HUES6 (cell line): Measurements from ENCODE around the gene HFM1.
"Not testable (repeated sequence)": the region's sequence is repeated elsewhere in the genome, so short reads cannot be mapped to it uniquely, and the experiment has no call there.

Source experiments
- H3K27ac ChIP-seq: 2 replicates; pipeline ENCODE4 v1.7.0; 2013; ENCODE audit warnings: low read depth, mild to moderate bottlenecking, low read length, inconsistent platforms
- H3K27me3 ChIP-seq: 2 replicates; pipeline ENCODE4 v1.6.1; 2013; ENCODE audit warnings: low read length; ENCODE audit not compliant: control insufficient read depth, insufficient read depth
- H3K36me3 ChIP-seq: 2 replicates; pipeline ENCODE4 v1.6.1; 2013; ENCODE audit warnings: low read length; ENCODE audit not compliant: control insufficient read depth, insufficient read depth
- H3K4me1 ChIP-seq: 2 replicates; pipeline ENCODE4 v1.6.1; 2013; ENCODE audit warnings: low read length; ENCODE audit not compliant: control insufficient read depth, insufficient read depth
- H3K4me3 ChIP-seq: 2 replicates; pipeline ENCODE4 v1.5.1; 2013; ENCODE audit warnings: low read depth, low read length
- H3K9ac ChIP-seq: one replicate; pipeline ENCODE4 v1.6.1; 2013; ENCODE audit warnings: mild to moderate bottlenecking, low read length
- H3K9me3 ChIP-seq: 2 replicates; pipeline ENCODE4 v1.6.1; 2013; ENCODE audit warnings: low read depth, low read length; ENCODE audit not compliant: control insufficient read depth, insufficient read depth

Gene HFM1, protein sequence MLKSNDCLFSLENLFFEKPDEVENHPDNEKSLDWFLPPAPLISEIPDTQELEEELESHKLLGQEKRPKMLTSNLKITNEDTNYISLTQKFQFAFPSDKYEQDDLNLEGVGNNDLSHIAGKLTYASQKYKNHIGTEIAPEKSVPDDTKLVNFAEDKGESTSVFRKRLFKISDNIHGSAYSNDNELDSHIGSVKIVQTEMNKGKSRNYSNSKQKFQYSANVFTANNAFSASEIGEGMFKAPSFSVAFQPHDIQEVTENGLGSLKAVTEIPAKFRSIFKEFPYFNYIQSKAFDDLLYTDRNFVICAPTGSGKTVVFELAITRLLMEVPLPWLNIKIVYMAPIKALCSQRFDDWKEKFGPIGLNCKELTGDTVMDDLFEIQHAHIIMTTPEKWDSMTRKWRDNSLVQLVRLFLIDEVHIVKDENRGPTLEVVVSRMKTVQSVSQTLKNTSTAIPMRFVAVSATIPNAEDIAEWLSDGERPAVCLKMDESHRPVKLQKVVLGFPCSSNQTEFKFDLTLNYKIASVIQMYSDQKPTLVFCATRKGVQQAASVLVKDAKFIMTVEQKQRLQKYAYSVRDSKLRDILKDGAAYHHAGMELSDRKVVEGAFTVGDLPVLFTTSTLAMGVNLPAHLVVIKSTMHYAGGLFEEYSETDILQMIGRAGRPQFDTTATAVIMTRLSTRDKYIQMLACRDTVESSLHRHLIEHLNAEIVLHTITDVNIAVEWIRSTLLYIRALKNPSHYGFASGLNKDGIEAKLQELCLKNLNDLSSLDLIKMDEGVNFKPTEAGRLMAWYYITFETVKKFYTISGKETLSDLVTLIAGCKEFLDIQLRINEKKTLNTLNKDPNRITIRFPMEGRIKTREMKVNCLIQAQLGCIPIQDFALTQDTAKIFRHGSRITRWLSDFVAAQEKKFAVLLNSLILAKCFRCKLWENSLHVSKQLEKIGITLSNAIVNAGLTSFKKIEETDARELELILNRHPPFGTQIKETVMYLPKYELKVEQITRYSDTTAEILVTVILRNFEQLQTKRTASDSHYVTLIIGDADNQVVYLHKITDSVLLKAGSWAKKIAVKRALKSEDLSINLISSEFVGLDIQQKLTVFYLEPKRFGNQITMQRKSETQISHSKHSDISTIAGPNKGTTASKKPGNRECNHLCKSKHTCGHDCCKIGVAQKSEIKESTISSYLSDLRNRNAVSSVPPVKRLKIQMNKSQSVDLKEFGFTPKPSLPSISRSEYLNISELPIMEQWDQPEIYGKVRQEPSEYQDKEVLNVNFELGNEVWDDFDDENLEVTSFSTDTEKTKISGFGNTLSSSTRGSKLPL (N-terminal part only)

DNA sequence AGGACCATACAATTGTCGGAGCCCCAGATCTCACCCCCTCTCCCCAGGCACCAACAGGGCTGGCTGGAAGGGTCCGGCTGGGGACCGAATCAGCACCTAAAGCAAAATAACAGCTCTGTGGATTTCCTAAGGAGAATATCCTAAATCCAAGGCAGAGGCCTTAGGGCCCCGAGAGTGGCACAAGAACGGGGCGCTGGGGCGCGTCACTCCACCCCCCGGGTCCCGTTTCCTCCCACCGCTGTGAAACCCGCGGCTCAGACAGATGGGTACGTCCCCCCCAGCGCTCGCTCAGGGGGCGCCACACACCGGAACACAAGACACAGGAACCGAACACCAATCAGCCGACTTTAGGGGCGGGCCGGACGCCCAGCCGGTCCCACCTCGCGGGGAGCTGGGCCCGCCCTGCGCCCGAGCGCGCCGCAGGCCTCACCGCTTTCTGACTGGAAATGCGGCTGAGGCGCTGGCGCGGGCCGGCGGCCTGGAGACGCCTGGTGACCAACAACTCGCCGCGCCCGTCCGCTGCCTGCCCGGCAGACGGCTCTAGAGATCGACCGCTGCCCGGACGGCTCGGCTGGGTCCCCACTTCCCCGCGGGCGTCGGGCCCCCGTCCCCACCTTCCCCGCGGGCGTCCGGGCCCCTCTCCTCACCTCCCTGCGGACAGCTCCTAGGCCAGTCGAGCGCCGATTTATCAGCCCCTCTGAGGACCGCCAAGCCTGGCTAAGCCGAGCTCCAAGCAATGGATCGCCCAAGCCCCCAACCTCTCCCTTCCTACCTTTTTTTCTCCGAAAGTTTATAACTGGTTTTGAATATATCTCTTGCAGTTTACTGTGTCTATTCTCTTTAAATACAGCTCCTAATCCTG lies at the start of gene HFM1:
HFM1 (minus strand) TSS at position 687 of the 862 bp plus-strand sequence. CDS start 3,755 bp downstream, outside the sequence.
- no peaks in the 10 kb centered on the region for H3K4me1 ChIP-seq
- H3K9ac ChIP-seq = peak within 1 kb of the TSS; percentile 88
- peak within 1 kb of the TSS; percentile 75 for H3K27ac ChIP-seq

DNA sequence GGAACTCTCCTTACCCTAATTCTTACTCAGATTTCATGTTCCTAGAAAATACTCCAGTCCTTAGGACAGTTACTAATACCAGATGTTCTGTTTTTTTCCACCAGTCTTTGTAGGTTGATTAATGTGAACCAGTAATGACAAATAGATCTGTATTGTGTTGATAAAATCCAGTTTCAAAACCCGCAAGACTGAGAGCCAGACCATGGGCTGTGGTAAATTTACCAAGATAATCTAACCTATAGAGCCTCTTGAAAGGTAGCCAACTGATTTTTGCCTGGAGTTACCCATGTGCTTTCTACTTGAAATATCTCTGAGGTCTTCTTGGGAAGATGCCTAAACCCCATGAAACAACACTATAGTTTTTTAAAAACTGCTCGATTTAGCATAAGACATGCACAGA lies 49.5 kb upstream of the HFM1 start:
- Histone ChIP-seq H3K9ac (no peak overlapping the region), H3K4me1 (no peaks in the 10 kb centered on the region), H3K4me3 (no peak overlapping the region), H3K36me3 (no peaks in the 10 kb centered on the region), H3K9me3 (no peaks in the 10 kb centered on the region), H3K27ac (no peak overlapping the region), H3K27me3 (no peaks in the 10 kb centered on the region; the same call in 1 of the 2 replicates)

More for the DNA sequence above, at the start of gene HFM1:
- H3K9me3 ChIP-seq = no peaks in the 10 kb centered on the region
- H3K36me3 ChIP-seq = no peaks in the 10 kb centered on the region
- no peaks in the 10 kb centered on the region for H3K27me3 ChIP-seq
- H3K4me3 ChIP-seq = peak within 1 kb of the TSS; percentile 79

DNA sequence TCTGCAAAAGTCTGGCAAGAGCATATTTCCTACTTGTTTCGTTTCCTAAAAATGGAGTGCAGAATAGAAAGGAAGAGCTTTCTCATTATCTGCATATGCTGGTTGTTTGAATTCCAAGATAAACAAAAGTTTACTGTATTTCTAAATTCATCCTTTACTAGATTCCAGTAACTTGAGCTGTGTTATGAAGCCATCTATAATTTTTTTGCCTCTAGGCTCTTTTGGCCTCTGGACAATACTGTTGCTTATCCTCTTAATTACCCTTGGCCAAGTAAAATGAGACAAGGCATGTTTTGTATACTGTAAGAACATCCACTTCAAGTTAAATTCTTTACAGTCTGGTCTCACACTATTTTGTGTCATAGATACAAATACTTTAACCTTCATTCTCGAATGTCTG lies 45.6 kb upstream of the HFM1 start:
- Histone ChIP-seq H3K4me1 (no peaks in the 10 kb centered on the region), H3K4me3 (no peak overlapping the region), H3K27ac (no peak overlapping the region), H3K9ac (no peak overlapping the region), H3K9me3 (no peaks in the 10 kb centered on the region), H3K36me3 (no peaks in the 10 kb centered on the region), H3K27me3 (no peaks in the 10 kb centered on the region)

DNA sequence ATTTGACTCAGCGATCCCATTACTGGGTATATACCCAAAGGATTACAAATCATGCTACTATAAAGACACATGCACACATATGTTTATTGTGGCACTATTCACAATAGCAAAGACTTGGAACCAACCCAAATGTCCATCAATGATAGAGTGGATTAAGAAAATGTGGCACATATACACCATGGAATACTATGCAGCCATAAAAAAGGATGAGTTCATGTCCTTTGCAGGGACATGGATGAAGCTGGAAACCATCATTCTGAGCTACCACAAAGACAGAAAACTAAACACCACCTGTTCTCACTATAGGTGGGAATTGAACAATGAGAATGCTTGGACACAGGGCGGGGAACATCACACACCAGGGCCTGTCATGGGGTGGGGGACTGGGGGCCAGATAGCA lies 43.1 kb upstream of the HFM1 start:
- not testable (repeated sequence) for H3K9ac ChIP-seq, H3K4me3 ChIP-seq, H3K27me3 ChIP-seq, H3K4me1 ChIP-seq, H3K9me3 ChIP-seq, H3K36me3 ChIP-seq, H3K27ac ChIP-seq

DNA sequence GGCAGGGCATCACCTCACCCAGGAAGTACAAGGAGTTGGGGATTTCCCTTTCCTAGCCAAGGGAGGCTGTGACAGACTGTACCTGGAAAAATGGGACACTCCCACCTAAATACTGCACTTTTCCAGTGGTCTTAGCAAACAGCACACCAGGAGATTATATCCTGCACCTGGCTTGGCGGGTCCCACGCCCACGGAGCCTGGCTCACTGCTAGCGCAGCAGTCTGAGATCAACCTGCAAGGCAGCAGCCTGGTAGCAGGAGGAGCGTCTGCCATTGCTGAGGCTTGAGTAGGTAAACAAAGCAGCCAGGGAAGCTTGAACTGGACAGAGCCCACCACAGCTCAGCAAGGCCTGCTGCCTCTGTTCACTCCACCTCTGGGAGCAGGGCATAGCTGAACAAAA lies 37.3 kb upstream of the HFM1 start:
- H3K4me1 ChIP-seq, H3K9ac ChIP-seq, H3K4me3 ChIP-seq, H3K27me3 ChIP-seq, H3K27ac ChIP-seq, H3K36me3 ChIP-seq: not testable (repeated sequence)
- peaks cover 13% of the 10 kb centered on the region for H3K9me3 ChIP-seq

DNA sequence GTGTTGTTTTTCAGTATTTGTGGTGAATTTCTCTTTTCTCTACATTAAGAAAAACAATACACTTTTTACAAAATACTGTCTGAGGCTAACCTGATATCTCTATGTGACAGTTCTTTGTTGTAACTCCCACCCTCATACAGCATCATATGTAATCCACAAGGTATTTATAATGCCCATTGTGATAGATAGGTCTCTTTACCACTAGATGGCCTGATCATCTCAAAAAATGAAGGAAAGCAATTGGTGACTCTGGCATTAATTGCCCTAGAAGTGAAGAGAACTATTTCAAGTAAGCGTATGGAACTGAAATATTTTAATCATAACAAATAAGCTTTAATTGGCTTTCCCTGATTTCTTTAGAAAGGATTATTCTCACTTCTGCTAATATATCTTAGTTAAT lies 36.2 kb upstream of the HFM1 start:
- H3K36me3 ChIP-seq = no peaks in the 10 kb centered on the region
- no peak overlapping the region for H3K4me3 ChIP-seq
- H3K27me3 ChIP-seq = no peaks in the 10 kb centered on the region
- no peaks in the 10 kb centered on the region for H3K4me1 ChIP-seq
- no peak overlapping the region for H3K27ac ChIP-seq
- H3K9me3 ChIP-seq = peaks cover 13% of the 10 kb centered on the region
- no peak overlapping the region for H3K9ac ChIP-seq

DNA sequence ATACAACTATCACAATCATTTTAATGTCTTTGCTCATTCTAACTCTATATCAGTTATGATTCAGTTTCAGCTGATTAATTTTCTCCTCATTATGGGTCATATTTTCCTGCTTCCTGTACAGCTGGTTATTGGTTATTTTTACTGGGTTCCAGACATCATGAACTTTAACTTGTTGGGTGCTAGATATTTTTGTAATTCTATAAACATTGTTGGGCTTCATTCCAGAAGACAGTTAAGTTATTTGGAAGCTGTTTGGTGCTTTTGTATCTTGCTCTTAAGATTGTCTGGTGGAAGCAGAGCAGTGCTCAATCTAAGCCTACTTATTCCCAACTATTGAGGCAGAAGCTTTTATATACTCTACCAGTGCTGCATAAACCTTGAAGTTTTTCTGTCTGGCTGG lies 34.4 kb upstream of the HFM1 start:
- Histone ChIP-seq H3K9ac (no peak overlapping the region), H3K4me1 (no peaks in the 10 kb centered on the region)

DNA sequence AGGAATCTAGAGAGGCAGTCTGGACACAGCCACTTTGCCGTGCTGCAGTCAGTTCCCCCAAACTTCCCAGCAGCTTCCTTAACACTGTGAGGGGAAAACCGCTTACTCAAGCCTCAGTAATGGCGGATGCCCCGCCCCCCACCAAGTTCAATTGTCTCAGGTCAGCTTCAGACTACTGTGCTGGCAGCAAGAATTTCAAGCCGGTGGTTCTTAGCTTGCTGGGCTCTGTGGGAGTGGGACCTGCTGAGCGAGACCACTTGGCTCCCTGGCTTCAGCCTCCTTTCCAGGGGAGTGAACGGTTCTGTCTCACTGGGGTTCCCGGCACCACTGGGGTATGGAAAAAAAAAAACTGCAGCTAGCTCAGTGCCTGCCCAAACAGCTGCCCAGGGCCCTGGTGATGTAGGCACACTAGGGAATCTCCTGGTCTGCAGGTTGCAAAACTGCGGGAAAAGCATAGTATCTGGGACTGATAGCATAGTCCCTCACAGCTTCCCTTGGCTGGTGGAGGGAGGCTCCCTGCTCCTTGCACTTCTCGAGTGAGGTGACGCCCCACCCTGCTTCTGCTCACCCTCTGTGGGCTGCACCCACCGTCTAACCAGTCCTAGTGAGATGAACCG lies 23.7 kb upstream of the HFM1 start:
- no peak overlapping the region for H3K9ac ChIP-seq
- peak overlapping the region; percentile 54; the same call in 1 of the 2 replicates for H3K4me3 ChIP-seq
- no peaks in the 10 kb centered on the region for H3K36me3 ChIP-seq
- H3K4me1 ChIP-seq = peaks cover 9% of the 10 kb centered on the region; the same call in 1 of the 2 replicates
- no peak overlapping the region for H3K27ac ChIP-seq
- H3K9me3 ChIP-seq = no peaks in the 10 kb centered on the region
- H3K27me3 ChIP-seq = no peaks in the 10 kb centered on the region

More for the DNA sequence above, 34.4 kb upstream of the HFM1 start:
- H3K27me3 ChIP-seq = no peaks in the 10 kb centered on the region
- no peak overlapping the region for H3K4me3 ChIP-seq
- no peaks in the 10 kb centered on the region for H3K36me3 ChIP-seq
- peaks cover 13% of the 10 kb centered on the region for H3K9me3 ChIP-seq
- no peak overlapping the region for H3K27ac ChIP-seq

DNA sequence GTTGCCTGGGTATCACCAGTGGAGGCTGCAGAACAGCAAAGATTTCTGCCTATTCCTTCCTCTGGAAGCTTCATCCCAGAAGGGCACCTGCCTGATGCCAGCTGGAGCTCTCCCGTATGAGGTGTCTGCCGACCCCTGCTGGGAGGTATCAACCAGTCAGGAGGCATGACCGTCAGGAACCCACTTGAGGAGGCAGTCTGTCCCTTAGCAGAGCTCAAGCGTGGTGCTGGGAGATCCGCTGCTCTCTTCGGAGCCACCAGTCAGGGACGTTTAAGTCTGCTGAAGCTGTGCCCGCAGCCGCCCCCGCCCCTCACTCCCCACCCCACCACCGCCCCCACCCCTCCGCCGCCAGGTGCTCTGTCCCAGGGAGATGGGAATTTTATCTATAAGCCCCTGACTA lies 23.1 kb upstream of the HFM1 start:
- Histone ChIP-seq H3K9me3 (no peaks in the 10 kb centered on the region), H3K4me1 (peaks cover 9% of the 10 kb centered on the region; the same call in 1 of the 2 replicates), H3K9ac (no peak overlapping the region), H3K36me3 (no peaks in the 10 kb centered on the region), H3K27me3 (no peaks in the 10 kb centered on the region), H3K4me3 (peak overlapping the region; percentile 54), H3K27ac (no peak overlapping the region)

DNA sequence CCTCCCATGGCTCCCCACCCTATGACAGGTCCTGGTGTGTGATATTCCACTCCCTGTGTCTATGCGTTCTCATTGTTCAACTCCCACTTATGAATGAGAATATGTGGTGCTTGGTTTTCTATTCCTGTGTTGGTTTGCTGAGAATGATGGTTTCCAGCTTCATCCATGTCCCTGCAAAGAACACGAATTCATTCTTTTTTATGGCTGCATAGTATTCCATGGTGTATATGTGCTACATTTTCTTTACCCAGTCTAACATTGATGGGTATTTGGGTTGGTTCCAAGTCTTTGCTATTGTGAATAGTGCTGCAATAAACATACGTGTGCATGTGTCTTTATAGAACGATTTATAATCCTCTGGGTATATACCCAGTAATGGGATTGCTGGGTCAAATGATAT lies 17.9 kb upstream of the HFM1 start:
- H3K9me3 ChIP-seq, H3K27ac ChIP-seq, H3K9ac ChIP-seq, H3K36me3 ChIP-seq, H3K4me1 ChIP-seq, H3K4me3 ChIP-seq, H3K27me3 ChIP-seq: not testable (repeated sequence)
